ENCODE measurements around the gene DGKE.

DGKE gene

DNA sequence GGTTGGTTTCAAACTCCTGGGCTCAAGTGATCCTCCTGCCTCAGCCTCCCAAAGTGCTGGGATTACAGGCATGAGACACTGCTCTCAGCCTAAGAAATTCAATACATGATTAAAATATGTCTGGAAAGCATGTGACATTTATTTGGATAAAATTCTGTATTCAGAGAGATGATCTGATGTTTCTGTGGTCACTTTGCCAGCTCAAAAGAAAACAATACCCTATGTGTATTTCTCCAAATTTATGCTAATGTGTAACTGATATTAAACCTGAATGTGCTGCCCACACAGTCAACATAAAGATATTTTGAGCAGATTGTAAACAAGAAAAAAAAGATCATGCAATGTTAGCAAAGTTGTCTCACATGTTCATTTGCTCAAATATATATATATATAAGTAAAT is 16.9 kb upstream of the DGKE start:
- no peak for DNase-seq

DNA sequence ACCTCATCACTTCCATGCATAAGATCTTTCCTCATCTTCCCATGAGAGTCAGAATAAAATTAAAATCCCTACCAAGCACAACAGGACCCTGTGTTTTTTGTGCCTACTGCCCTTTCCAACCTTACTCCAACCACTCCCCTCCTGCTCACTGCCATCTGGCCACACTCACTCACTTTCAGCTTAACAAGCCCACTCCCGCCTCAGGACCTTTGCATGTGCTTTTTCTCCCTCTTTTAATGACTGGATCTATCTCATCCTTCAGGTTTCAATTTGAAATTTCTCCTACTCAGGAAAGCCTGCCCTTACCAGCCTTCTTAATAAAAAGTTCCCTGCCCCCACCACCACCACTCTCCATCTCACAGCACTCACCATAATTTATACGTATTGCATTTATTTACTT is 14.9 kb upstream of the DGKE start:
- no peak for DNase-seq

DNA sequence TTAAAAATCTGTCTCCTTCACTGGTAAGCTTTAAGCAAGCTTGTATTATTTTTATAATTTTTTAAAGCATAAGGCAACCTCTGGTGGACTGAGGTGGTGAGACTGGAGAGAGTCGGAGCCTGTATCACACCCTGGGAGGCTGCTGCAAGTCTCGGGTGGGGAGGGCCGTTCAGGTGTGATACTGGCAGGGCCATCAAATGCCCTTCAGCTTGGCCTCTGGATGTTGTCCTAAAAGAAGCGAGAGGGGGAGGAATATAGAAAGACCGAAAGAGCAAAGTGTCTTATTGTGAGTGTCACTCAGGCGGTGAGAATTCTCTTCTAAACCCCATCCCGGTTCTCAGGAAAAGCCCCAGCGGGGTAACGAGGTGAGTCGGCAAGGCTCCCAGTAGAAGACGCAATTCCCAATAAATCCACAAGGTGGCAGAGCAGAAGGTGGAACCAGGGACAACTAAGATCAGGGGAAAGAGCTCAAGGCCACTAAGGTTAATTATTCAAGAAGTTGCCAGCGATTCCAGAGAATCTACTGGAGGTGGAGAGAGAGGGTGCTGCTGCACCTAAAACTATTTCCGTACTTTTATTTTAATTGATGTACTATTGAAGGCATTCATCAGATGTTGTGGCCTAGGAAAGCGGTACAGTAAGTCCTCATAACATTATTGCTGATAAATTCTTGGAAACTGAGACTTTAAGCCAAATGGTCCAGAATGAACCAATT is 14.4 kb upstream of the DGKE start:
- peak; percentile 28 for DNase-seq

DNA sequence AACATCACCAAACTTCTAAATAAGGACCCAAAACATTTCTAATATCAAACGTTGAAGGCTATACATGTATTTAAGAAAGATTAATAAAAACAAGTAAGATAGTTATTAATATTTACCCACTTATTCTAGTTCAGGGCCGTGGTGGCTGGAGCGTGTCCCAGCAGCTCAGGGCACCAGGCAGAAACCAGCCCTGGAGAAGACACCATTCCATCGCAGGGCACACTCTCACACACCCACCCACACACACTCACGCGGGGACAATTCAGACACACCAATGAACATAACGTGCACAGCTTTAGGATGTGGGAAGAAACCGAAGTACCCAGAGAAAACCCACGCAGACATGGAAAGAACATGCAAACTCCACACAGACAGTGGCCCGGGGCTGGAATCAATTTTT is 13.7 kb upstream of the DGKE start:
- no peak for DNase-seq

DNA sequence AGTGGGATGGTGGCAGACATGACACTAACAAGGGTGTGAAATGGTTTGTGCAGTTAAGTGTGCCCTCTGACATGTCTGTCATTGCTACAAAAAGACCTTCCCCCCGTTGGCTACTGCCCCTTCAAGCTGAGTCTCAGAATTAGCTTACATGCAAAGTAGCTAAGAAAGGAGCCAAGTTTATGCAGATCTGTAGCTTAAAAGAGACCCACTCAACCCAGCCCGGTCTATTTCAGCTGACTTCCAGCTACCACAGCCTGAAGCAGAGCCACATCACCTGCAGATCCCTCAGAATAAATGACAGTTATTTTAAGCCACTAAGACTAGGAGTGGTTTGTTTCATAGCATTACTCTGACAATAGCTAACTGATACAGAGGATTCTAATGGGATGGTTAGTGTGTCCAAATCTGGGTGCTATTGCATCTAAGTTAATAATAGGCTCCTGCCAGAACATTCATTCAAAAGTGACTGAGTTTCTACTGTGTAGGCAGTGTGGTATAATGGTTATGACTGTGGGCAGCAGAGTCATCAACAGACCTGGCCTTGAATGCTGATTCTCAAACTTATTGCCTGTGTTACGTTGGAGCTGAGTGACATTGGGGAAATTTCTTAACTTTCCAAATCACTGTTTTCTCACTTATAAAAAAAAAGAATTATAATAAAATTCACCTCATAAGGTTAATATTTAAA is 12.0 kb upstream of the DGKE start:
- DNase-seq, result no peak

DNA sequence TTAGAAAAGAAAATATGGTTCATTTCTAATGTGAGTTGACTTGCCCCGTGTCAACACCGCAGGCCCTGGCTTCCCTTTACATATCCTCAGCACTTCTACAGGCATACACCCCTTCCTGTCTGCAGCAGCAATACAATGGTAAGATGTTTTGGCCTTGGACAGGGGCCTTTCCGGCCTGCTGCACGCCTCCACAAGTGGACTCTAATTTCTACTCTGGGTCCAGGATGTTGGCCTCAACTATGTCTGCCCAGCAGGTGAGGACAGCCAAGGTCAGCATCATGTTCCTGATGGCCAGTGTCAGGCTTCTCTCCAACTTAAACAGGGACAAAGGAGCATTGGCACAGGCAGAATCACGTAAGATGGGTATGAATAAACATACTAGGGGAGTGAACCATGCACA is 11.2 kb upstream of the DGKE start:
- DNase-seq, result no peak

DNA sequence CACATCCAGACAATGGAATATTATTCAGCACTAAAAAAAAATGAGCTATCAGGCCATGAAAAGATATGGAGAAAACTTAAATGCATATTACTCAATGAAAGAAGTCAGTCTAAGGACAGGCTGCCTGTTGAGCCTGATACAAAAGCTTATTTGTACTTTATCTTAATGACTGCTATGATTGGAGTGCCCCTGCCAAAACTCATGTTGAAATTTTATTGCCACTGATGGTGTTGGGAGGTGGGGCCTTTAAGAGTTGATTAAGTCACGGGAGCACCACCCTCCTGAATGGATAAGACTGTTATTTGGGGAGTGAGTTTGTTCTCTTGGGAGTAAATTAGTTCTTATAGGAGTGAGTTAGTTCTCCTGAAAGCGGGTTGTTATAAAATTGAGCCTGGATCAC is 10.1 kb upstream of the DGKE start:
- no peak for DNase-seq

DNA sequence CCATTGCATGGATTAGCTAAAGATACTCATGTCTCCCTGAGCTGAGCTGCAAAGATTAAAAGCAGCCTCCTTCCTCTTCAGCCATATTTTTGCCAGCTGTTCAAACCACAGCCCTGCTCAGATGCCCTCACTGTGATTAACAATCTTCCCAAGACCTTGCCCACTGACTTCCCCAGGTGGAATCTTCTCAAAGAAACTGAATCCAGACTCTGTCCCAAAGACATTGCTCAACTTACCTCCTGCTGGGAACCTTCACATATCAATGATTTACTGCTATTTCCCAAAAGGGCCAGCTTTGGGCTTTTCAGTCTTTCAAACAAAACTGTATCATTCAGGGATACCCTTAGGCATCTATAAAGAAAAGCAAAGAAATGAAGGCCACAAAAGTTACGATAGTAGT is 9.4 kb upstream of the DGKE start:
- DNase-seq, result no peak

DNA sequence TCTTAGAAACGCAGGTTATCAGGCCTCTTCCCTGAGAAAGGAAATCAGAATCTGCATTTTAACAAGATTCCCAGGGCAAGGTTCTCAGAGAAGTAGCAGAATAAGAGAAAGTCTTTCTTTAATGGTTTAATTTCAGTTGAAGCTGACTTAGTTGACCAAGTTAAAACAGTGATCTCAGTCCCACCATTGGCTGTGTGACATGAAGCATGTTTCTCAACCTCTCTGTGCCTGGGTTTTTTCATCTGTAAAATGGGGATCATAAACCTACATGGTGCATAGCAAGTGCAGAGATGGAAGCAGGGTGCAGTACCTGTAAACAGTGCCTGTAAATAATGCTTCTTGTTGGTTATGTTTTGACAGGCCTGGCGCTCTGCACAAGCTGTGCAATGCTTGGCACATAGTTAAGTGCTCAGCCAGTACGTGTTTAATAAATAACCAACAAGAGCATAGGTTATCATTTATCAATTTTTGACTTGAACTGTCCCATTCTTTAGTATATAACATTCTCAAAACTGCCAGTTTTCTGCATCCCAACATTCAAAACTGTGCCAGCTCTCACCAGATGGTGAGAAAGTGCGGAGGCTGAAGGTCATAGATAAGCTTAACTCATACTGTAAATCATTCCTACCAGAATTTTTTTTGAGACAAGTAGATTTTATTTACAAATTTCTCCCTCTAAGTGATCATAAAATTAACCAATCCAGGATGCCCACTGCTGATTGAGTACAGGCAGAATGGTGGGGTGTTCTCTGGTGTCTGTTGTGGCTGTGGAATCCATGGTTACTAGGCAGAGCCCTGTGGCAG is 7.1 kb upstream of the DGKE start:
- DNase-seq, result no peak

DNA sequence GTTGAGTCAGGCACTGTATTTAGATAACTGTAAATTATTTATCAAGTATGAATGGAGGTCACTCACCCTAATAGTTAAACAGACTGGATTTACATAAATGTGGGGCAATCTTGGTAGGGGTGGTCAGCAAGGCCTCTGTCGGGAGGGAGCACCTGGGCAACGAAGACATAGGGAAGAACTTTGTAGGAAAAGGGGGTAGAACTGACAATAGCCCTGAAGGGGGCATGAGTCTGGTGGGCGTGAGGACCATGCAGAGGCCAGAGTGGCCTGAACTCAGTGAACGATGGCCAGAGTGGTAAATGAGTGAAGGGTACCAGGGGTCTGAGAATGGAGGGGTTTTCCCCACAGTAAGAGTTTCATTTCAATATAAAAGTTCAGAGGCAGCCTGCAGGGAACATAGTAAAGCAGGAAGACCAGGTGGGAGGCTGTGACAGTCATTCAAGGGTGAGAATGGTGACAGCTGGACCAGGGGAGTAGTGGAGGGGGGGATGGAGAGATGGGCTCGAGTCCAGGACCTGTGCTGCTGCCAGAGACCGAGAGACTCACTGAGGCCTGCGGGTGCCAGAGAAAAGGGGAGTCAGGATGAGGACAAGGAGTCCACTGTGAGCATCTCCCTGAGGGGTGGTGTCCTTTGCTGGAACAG is 3.1 kb upstream of the DGKE start:
- no peak for DNase-seq

DNA sequence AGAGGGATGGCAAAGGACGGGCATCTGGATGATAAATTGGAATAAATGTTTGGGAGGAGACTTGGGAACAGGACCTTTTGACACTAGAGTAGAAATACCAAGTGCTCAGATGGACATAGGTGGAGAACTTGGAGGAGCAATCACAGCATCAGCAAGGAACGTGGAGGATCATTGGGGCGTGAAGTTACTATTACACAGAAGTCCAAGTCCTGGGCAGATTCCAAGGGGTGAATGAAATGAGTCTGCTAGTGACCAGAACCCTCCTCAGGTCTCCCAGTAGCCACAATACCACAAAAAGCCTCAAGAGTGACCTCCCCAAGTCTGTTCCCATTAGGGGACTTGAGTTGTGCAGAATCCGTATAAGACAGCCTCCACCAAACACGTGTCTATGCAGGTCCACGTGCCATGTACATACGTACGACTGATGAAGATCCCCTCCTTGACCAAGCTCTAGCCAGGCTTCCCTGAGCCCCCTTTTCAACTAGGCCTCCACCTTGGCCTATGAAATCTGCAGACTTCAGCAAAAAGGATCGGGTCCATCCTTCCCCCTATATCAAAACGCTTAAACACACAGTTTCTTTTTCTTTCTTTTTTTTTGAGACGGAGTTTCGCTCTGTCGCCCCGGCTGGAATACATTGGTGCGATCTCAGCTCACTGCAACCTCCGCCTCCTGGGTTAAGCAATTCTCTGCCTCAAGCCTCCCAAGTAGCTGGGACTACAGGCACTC is 2.4 kb upstream of the DGKE start:
- no peak for DNase-seq

DNA sequence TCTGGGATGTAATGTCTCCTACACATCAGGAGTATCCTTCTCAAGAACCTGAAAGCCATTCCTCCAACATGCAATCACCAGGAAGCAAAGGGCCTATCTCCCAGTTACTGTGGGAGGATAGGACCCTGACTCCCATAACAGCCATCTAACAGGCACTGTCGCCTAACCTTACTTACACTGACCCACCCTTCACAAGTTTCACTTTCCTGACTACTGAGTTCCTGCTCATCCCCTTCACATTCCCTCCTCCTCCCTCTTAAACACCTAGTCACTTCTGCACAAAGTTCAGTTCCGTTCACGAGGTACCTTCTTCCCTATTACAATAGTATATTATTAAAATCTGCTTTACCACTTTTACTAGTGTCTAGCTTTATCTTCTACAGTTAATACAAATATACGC is 1.5 kb upstream of the DGKE start:
- no peak for DNase-seq

DNA sequence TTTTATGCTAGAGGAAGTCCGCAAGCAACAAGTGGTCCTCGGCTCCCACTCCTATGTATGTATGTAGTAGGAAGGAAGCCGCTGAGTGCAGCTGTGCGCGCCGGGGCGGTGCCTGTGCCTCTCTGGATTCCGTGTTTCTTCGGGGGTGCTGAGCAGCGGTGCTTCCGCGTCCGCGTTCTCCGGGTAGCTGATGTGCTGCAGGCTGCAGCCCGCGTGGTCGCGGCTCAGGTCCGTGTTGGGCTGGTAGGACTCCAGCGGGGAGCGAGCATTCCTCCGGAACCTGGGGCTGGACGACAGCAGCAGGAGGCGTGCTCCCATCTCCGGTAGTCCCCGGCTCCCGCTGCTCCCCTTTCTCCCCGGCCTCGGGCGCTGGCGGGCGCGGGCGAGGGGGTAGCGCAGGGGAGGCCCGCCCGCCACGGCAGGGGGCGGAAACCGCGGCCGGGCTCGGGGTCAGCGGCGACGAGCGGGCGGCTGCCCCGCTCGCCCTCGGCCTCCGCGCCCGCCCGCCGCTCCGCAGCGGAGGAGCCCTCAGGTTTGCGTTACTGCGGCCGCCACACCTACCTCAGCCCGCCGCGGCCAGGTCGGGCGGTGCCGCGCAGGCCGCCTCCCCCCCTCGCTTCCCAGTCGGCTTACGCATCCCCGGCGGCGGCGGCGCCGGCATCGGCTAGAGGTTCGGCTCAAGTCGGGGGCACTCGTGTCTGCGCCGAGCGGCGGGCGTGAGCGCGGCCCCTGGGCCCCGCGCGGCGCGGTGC is 718 bp upstream of the DGKE start:
- no peak for DNase-seq

DNA sequence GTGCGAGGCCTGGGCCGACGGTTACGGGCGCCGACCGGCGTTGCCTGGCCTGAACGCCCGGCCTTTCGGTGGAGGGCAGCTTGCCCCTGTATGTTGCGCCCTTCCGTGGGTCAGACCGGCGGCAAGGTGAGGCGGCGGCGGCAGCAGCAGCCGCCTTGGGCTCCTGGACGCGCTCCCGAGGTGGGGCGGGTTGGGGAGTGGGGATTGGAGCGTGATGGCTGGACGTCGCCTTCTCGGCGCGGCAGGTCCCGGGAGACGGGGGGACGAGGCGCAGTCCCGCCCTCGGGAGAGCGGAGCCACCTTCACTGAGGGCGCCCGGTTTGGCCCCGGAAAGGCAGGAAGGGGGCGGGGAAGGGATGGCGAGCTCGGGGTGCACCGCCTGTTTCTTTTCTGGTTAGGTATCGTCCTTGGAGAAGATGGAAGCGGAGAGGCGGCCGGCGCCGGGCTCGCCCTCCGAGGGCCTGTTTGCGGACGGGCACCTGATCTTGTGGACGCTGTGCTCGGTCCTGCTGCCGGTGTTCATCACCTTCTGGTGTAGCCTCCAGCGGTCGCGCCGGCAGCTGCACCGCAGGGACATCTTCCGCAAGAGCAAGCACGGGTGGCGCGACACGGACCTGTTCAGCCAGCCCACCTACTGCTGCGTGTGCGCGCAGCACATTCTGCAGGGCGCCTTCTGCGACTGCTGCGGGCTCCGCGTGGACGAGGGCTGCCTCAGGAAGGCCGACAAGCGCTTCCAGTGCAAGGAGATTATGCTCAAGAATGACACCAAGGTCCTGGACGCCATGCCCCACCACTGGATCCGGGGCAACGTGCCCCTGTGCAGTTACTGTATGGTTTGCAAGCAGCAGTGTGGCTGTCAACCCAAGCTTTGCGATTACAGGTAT is 671 bp downstream of the DGKE start:
- no peak for DNase-seq

DNA sequence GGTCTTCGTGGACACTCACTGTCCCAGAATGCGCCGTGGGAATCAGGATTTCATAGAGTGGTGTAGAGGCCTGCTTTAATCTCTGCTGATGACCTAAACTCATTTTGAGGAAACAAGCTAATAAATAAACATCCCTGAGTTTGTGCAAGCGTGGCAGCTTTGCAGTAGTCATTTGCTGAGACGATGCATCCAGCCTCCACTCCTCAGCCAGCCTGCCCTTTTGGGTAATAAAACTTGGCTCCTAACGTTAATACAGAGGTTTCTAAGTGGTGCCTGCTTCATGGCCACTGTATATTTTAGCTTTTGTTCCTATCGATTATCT is 1.3 kb downstream of the DGKE start:
- no peak for DNase-seq

DNA sequence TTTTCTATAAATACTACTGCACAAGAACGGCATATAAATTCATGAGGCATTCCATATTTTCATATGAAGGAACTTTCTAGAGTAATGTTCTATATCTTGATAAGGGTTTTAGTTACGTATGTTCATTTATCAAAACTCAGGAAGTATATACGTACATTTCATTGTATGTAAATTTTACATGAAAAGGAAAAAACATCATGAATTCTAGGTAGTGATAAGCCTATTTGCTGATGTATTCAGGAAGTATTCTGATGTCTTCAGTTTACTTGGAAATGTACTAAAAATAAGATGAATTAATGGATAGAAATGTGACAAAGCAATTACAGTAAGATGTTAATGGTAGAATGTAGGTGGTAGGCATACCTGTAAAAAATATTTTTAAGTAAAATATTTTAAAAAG is 4.7 kb downstream of the DGKE start:
- no peak for DNase-seq

DNA sequence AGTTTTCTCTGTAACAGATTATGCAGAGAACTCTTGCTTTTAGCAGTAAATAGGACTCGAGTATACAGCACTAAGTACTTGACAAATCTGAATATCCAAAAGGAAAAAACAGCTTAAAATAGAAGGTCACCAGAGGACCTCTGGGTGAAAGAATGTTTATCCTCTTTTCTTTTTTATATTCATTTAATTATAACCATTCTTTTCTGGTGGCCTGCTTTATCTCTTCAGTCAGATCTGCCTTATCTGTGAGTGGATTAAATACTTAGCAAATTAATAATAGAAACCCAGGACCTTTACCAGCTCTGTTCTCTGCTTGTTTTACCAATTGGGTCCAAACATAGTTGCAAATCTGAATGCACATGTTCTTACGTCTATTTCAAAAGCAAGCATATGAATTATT is 8.6 kb downstream of the DGKE start:
- no peak for DNase-seq

DNA sequence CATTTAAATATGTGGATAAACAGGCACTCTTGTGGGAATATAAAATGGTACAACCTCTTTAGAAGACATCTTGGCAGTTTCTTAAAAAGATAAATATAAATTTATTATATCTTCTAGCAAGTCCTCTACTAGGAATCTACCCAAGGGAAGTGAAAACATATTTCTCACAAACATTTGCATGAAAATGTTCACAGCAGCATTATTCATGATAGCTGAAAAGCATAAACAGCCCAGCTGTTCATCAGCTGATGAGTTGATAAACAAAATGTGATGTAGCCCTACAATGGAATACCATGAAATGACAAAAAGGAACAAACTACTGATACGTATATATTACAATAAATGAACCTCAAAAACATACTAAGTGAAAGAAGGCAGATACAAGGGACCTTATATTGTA is 12.0 kb downstream of the DGKE start:
- no peak for DNase-seq

DNA sequence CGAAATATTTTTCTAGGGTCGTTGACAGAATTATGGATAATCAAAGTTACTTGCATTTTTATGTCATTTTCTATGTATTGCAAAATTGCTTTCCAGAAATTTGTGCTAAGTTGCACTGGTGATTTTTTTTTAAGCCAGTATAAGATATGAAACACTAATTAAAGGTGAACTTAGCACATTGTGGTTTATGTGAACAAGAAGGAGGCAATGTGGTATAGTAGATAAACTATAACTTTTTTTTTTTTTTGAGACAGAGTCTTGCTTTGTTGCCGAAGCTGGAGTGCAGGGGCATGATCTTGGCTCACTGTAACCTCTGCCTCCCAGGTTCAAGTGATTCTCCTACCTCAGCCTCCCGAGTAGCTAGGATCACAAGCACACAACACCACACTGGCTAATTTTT is 13.2 kb downstream of the DGKE start:
- DNase-seq, result no peak

DNA sequence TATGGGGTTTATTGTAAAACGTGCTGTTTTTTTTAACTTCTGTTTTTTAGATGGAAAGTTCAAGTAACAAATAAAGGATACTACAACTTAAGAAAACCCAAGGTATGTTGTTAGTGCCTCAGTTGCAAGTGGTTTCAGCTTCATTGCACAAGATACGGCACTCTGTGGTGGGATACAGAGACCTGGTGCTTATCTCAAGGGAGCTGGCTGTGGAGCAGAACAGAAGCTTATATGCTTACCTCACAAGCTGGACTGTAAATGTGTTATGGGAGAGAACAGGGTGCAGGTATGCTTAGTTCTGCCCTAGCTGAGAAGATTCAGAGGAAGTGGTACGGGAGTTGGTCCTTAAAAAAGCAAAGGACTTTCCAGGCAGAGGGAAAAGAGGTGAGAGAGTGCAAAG is 15.2 kb downstream of the DGKE start:
- no peak for DNase-seq

DNA sequence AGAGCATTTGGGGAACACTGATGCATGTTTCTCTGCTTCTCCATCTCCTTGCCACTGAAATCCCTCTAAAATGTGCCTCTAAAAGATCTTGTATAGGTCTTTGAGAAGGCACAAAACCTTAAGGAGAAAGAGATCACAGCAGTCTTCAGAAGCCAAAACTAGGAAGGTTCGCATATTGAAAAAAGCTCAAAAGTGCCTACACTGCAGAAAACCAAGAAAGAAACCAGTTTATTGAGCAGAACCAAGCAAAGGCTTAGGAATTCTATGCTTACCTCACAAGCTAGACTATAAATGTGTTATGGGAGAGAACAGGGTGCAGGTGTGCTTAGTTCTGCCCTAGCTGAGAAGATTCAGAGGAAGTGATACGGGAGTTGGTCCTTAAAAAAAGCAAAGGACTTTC is 16.6 kb downstream of the DGKE start:
- DNase-seq, result no peak
